CD4-positive, alpha-beta T cell treated with Interleukin-4 for 4 hours (primary cell): ENCODE data around the gene G3BP1.
"Not testable (repeated sequence)": the region's sequence is repeated elsewhere in the genome, so short reads cannot be mapped to it uniquely, and the experiment has no call there.

Experiments used
- DNase-seq: peaks from one replicate; pipeline ENCODE4 v3.0.0-alpha.2; 2020

G3BP1 gene

GRCh38 chr5:151800532-151800931 lies 28.8 kb downstream of the G3BP1 start:
- no peak for DNase-seq

DNA sequence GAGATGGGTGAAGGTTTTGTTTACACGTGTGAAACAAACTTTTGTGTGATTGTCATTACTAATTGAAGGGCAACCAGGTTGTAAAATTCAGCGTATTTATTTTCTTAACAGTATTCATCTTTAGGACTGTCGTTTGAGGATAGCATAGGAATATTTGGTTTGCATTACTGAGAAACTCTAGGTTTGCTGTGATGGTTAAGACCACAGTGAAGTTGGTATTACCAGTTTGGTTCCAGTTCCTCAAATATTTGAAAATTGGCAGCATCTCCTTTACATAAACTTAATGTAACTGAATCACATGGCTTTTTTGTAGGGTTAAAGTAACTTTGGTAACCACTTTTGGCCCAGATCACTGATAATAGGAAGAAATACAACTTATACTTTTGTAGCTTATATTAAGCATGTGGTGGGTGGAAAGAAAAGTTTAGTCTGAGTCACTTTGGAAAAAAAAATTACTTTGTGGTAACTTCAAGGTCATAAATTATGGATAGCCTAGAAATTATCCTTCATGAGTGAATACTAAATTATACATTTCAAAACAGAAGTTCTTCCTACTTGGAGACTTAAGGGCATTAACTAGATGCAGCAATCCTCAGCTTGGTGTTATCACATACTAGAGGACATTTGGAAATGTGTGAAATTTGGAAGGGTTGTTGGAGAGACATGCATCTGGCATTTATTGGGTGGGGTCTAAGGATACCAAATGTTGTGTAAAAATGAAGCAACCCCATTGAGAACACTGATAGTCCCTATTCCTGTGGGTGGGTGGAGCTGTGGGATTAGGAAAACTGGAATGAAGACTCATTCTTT lies 33.9 kb downstream of the G3BP1 start:
- no peak for DNase-seq

DNA sequence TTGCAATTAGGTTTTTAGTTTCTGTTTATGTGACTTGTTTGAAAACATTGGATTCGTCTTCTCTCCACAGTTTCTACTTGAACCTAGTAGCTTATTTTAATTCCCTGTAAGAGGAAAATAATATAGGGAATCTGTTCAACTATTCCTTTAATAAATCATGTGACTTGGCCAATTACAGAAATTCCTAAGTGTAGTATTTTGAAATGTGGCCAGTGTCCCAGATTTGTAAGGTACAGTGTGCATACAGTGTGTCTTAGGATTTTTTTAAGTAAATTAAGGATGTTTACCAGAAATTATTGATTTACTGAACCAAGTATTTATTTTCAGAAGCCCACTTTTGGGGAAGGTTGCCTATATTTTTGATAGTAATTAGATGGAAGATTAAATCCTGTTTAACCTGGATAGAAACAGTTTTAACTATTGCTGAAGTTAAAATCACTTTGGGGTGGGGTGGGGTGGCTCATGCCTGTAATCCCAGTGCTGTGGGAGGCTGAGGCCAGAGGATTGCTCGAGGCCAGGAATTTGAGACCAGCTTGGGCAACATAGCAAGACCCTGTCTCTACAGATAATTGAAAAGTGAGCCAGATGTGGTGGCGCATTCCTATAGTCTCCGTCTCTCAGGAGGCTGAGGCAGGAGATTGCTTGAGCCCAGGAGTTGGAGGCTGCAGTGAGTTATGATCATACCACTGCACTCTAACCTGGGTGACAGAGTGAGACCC lies 36.9 kb downstream of the G3BP1 start:
- DNase-seq = no peak

DNA sequence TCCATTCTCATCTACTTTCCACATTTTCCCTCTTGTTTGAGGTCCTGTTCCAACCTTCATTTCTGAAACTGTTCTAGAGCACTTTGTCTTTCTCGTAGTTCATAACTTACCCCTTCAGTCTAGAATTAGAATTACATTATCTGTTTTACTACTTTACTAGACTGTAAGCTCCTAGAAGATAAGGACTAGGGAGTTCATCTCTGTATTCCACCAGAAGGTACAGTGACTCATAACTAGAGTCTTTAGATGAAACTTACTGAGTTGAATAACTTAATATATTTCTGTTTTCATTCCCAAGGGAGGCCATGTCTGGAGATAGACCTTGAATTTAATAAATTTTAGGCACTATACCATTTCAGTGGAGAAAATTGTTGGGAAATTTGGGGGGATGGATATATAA lies 38.7 kb downstream of the G3BP1 start:
- DNase-seq = no peak

GRCh38 chr5:151810897-151811296 lies 39.1 kb downstream of the G3BP1 start:
- DNase-seq = no peak

- no peak for DNase-seq
These were observed 40.0 kb downstream of the G3BP1 start for GRCh38 chr5:151811593-151812321.

GRCh38 chr5:151812757-151813309 lies 41.1 kb downstream of the G3BP1 start:
- no peak for DNase-seq

GRCh38 chr5:151815051-151815450 lies 43.3 kb downstream of the G3BP1 start:
- DNase-seq = no peak

DNA sequence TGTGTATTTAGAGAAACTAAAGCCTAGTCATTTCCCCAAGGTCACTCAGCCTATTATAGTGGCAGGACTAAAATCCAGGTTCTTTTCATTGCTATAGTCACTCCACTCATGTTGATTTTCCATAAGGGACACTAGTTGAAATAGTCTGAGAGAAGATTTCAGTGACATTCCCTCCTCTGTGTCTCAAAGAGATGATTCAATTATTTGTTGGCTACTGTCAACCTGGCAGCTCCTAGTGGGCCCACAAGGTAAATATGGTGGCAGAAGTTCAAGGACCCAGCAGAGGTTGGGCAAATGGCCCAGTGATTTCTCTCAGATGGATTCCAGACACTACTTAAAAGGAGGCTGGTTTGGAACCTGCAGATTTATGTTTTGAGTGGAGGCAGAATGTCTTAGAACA lies 48.1 kb downstream of the G3BP1 start:
- no peak for DNase-seq

DNA sequence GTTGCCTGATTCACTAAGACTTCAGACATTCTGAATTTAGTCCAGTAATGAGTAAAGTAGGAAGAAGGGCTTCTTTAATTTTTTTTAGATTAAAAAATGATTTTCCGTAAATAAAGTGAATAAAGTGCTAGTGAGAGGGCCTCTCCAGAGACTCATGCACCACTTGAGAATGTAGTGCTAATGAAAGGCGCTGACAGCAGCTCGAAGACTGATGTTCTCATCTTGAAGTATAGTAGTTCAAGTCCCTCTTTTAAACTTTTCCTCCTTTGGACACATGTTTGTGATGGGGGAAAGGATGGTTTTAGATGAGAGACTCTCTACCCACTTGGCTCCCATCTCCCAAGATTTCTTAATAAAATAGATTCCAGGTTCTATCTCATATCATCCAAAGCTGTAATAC lies 48.5 kb downstream of the G3BP1 start:
- DNase-seq = no peak

GRCh38 chr5:151820903-151821302 lies 49.1 kb downstream of the G3BP1 start:
- DNase-seq = no peak

- no peak for DNase-seq
These were observed 50.4 kb downstream of the G3BP1 start for GRCh38 chr5:151822141-151822540.

DNA sequence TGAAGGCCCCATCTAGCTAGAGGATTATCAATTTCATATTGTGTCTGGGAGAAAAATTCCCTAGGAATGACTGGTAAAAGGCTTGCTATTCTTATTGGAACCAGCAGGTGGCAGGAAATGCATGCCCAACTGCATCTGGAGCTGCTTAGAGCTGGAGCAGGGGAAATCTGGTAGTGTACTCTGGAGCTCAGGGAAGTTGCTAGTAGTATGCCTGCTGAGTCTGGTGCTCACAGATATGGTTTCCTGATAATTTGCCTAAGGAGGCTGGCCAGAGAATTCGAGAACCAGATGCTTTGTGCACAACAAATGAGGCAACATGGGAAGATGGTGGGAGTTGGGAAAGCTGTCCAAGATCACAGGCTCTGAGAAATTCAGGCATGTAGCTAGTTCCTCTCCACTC lies 53.7 kb downstream of the G3BP1 start:
- peak; percentile 48 for DNase-seq

DNA sequence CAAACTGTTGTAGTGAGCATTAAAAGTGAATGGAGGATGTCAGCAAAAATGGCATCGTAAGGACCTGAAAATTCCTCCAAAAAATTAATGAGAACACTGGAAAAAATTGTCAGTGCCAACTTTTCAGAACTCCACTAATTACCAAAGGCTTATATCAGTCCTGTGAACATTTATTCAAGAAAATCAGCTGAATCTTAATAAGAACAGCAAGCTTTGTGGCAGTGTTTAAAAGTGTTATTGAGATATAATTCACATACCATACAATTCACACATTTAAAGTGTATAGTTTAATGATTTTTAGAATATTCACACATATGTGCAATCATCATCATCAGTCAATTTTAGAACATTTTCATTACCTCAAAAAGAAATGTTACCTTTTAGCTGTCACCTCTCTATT lies 57.6 kb downstream of the G3BP1 start:
- no peak for DNase-seq

DNA sequence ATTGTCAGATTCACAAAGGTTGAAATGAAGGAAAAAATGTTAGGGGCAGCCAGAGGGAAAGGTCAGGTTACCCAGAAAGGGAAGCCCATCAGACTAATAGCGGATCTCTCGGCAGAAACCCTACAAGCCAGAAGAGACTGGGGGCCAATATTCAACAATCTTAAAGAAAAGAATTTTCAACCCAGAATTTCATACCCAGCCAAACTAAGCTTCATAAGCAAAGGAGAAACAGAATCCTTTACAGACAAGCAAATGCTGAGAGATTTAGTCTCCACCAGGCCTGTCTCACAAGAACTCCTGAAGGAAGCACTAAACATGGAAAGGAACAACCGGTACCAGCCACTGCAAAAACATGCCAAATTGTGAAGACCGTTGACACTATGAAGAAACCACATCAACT lies 61.1 kb downstream of the G3BP1 start:
- DNase-seq = not testable (repeated sequence)

GRCh38 chr5:151846765-151847164 lies 75.0 kb downstream of the G3BP1 start:
- no peak for DNase-seq

DNA sequence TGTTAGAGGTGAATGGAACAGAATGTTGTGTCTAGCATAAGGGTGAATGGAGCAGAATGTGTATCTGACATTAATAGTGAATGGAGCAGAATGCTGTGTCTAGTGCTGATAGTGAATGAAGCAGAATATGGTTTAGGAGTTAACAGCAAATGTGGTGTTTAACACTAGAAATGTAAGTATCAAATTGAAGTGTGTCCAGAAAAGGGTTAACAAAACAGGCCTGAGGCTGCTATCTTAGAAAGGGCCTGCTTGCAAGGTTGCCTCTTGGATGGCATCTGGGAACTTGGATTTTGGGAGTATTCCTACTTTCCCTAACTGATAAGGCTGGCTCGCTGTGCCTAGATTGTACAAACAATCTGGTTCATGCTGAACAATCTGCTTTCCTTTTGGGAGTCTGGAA lies 76.1 kb downstream of the G3BP1 start:
- DNase-seq = no peak

DNA sequence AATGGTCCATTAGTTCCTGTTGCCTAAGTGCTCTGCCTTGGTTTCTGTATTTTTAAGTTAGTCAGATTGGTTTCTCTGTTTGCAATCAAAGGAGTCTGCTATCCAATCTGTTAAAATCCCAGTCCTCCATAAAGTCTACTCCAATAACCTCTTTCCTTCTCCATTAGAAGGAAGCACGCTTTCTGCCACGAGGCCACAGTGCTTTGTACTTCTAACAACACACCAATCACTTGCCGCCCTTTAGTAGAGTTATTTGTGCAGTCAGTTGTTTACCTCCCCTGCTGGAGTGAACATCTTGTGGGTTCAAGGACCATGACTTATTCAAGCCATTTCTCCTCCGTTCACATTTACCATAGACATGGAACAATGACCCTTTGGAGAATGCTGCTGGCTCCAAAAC lies 83.9 kb downstream of the G3BP1 start:
- no peak for DNase-seq

DNA sequence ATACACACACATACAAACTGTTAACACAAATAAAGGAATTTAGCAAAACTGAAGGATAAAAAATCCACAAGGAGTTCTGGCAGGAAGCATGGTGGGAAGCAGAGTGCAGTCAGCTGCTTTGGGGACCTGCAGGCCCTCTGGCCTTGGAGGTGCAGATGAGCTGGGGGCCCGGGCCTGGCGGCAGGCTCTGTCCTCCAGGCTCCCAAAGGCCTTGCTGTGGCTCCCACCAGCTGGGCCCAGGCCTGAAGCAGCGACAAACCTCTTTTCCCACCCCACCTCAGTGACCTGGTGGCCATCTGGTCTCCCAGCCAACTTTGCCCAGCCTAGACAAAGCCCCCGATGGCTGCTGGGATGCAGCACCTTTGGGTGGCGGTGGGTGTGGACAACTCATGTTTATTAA lies 85.1 kb downstream of the G3BP1 start:
- no peak for DNase-seq

GRCh38 chr5:151860867-151861266 lies 89.1 kb downstream of the G3BP1 start:
- not testable (repeated sequence) for DNase-seq
